Neural cell (in vitro differentiated cells): ENCODE measurements around the gene RBM10.

Experiments used
- CTCF ChIP-seq: fragments of 450-650 bp; IDR thresholded peaks from 2 replicates; pipeline ENCODE4 v1.5.1; 2014; ENCODE audit warnings: antibody characterized with exemption, mild to moderate bottlenecking, moderate library complexity; ENCODE audit not compliant: poor library complexity, severe bottlenecking
- EP300 ChIP-seq: fragments of 450-650 bp; conservative IDR thresholded peaks from 2 replicates; pipeline ENCODE4 v1.6.1; 2014; ENCODE audit warnings: antibody characterized with exemption, mild to moderate bottlenecking, moderate library complexity; ENCODE audit not compliant: poor library complexity, severe bottlenecking
- MXI1 ChIP-seq: fragments of 450-650 bp; conservative IDR thresholded peaks from 2 replicates; pipeline ENCODE4 v1.6.1; 2014; ENCODE audit warnings: antibody characterized with exemption, mild to moderate bottlenecking; ENCODE audit not compliant: poor library complexity, severe bottlenecking
- POLR2AphosphoS5 ChIP-seq: IDR thresholded peaks from 2 replicates; pipeline ENCODE4 v1.6.1; 2012
- REST ChIP-seq: IDR thresholded peaks from 2 replicates; pipeline ENCODE4 v1.6.1; 2012; ENCODE audit warnings: borderline replicate concordance
- SMC3 ChIP-seq: fragments of 450-650 bp; conservative IDR thresholded peaks from 2 replicates; pipeline ENCODE4 v1.6.1; 2014; ENCODE audit warnings: antibody characterized with exemption, mild to moderate bottlenecking, moderate library complexity; ENCODE audit not compliant: poor library complexity

- TF ChIP-seq MXI1 (no peak), EP300 (no peak), CTCF (no peak), SMC3 (no peak), REST (no peak), POLR2AphosphoS5 (no peak)
These were observed 87.3 kb downstream of the RBM10 start for GRCh38 chrX:47232197-47232802.
